SK-N-MC (cell line): ENCODE measurements around the gene RPS6KL1.

Experiments
- EZH2 ChIP-seq: fragments of 200-600 bp; sonication (generic); IDR thresholded peaks from one replicate; pipeline ENCODE4 v1.6.1; 2017; ENCODE audit warnings: antibody characterized with exemption
- FOXP2 ChIP-seq: optimal IDR thresholded peaks from 2 replicates; pipeline ENCODE3; 2011; ENCODE audit warnings: mild to moderate bottlenecking, moderate library complexity; ENCODE audit not compliant: insufficient read depth; ENCODE audit errors: extremely low read length, control extremely low read depth
- POLR2AphosphoS5 ChIP-seq: IDR thresholded peaks from 2 replicates; pipeline ENCODE4 v1.6.1; 2012; ENCODE audit warnings: mild to moderate bottlenecking, low read depth, low read length, borderline replicate concordance

DNA sequence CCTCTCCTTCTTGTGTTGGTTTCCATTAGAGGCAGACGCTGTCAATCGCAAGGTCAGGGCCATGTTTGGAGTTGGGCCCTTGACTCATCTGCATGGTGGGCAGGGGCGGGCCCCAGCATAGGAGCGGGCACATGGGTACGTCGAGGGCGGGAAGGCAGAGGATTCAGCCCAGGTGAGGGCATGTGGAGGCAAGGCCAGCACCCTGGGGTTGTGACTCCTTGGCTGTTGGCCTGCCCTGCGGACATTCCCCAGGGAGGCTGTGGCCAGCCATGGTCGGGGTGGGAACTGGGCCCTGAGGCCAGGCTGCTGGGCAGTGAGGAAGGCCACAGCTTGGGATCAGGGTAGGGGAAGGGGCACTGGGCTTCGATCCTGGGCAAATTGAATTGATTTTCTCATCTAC, 10.3 kb downstream of the RPS6KL1 start:
- TF ChIP-seq POLR2AphosphoS5 (no peak), EZH2 (no peak), FOXP2 (no peak)
